GM12878 (cell line): ENCODE results near the gene FAR2. TPM values are rescaled to one million over a fixed set of nuclear protein-coding genes. Genes with fewer than 3 reads are reported as not detected.

Experiments used
- ATAC-seq: fragments of 200-7000 bp; cut with Tn5 transposase; 3 replicates; pipeline ENCODE4 v1.9.1; 2020; ENCODE audit warnings: mild to moderate bottlenecking, moderate library complexity
- BruUV-seq: library from RNA; stranded (reverse); fragments of 400-500 nt; replicated peaks from 2 replicates; lab custom pipeline; 2021; lab: Mats Ljungman, UMichigan
- CTCF ChIA-PET: fragments of 300-600 bp; sonication (Branson Sonifier 250); formaldehyde crosslinking; extraction: SDS; loops from one replicate; lab custom pipeline; 2021; ENCODE audit warnings: inconsistent platforms; lab: Yijun Ruan, JAX
- POLR2A ChIA-PET: fragments of 350-600 bp; formaldehyde crosslinking; extraction: SDS; loops from one replicate; lab custom pipeline; 2021; ENCODE audit warnings: inconsistent platforms; lab: Charles Lee
- RAD21 ChIA-PET: fragments of 300-600 bp; sonication (Branson Sonifier 250); formaldehyde crosslinking; loops from one replicate; lab custom pipeline; 2023; ENCODE audit warnings: antibody characterized with exemption; ENCODE audit not compliant: unreplicated experiment; lab: Charles Lee
- SMC1A ChIA-PET: fragments of 300-600 bp; sonication (Branson Sonifier 250); formaldehyde crosslinking; loops from one replicate; lab custom pipeline; 2023; ENCODE audit not compliant: unreplicated experiment, uncharacterized antibody; lab: Charles Lee
- DNase-seq: peaks from one replicate; pipeline ENCODE4 v3.0.0-alpha.2; 2011; ENCODE audit warnings: low read depth, low spot score
- FAIRE-seq: peaks from 3 replicates; lab custom pipeline; 2011; peaks lifted over from hg19 to GRCh38; lab: Jason Lieb, UNC
- H2AFZ ChIP-seq: 2 replicates; pipeline ENCODE4 v1.6.0; 2011; ENCODE audit warnings: low read depth, low read length, control low read depth; ENCODE audit not compliant: control insufficient read depth
- H3K27ac ChIP-seq: 2 replicates; pipeline ENCODE4 v1.5.1; 2011; ENCODE audit warnings: control low read depth; ENCODE audit not compliant: control insufficient read depth, insufficient read depth
- H3K27me3 ChIP-seq, 2 experiments: replicated peaks in 1 of 2; 2 replicates each; pipeline versions ENCODE4 v1.6.0 to v1.6.1; 2011; ENCODE audit warnings: low read length in 1 of 2; ENCODE audit not compliant: control insufficient read depth in 2 of 2, insufficient read depth in 2 of 2
- H3K36me3 ChIP-seq, 2 experiments: 2 replicates each; pipeline ENCODE4 v1.5.1; 2011; ENCODE audit warnings: low read length in 1 of 2; ENCODE audit not compliant: control insufficient read depth in 2 of 2, insufficient read depth in 2 of 2
- H3K4me1 ChIP-seq: 2 replicates; pipeline ENCODE4 v1.6.1; 2011; ENCODE audit warnings: mild to moderate bottlenecking, low read length, moderate library complexity, mixed read lengths; ENCODE audit not compliant: control insufficient read depth, insufficient read depth
- H3K4me2 ChIP-seq: 2 replicates; pipeline ENCODE4 v1.6.0; 2011; ENCODE audit warnings: control low read depth; ENCODE audit not compliant: control insufficient read depth, insufficient read depth
- H3K4me3 ChIP-seq: fragments of 200-600 bp; sonication (generic); 2 replicates; pipeline ENCODE4 v1.5.1; 2016
- H3K79me2 ChIP-seq: 2 replicates; pipeline ENCODE4 v1.6.0; 2011; ENCODE audit warnings: low read length; ENCODE audit not compliant: control insufficient read depth, insufficient read depth
- H3K9ac ChIP-seq: 2 replicates; pipeline ENCODE4 v1.8.0; 2011; ENCODE audit warnings: low read length, control low read depth, mixed read lengths; ENCODE audit not compliant: control insufficient read depth, insufficient read depth
- H3K9me3 ChIP-seq: replicated peaks from 3 replicates; pipeline ENCODE4 v1.5.1; 2011; ENCODE audit warnings: mild to moderate bottlenecking, low read length; ENCODE audit not compliant: control insufficient read depth, insufficient read depth
- H4K20me1 ChIP-seq: 2 replicates; pipeline ENCODE4 v1.6.0; 2011; ENCODE audit not compliant: control insufficient read depth, insufficient read depth
- BHLHE40 ChIP-seq, 2 experiments: fragments of 450-650 bp in 1 of 2; IDR thresholded peaks; 2 replicates each; pipeline ENCODE4 v1.6.1; 2011 to 2017; ENCODE audit warnings: low read depth in 2 of 2, borderline replicate concordance in 1 of 2, improper control_type of control experiment in 1 of 2, low read length in 1 of 2, mild to moderate bottlenecking in 1 of 2
- HDAC2 ChIP-seq: fragments of 200-600 bp; sonication (generic); IDR thresholded peaks from 2 replicates; pipeline ENCODE4 v1.6.1; 2017
- JUNB ChIP-seq: IDR thresholded peaks from 2 replicates; pipeline ENCODE4 v1.6.1; 2016; ENCODE audit warnings: antibody characterized with exemption, mild to moderate bottlenecking
- NKRF ChIP-seq: fragments of 450-650 bp; conservative IDR thresholded peaks from 2 replicates; pipeline ENCODE4 v1.6.1; 2017; ENCODE audit warnings: mild to moderate bottlenecking, moderate library complexity
- POLR2AphosphoS2 ChIP-seq: IDR thresholded peaks from 2 replicates; pipeline ENCODE4 v1.6.1; 2011; ENCODE audit warnings: low read depth, mild to moderate bottlenecking, low read length, improper control_type of control experiment, moderate library complexity
- RELA ChIP-seq: fragments of 450-650 bp; IDR thresholded peaks from 2 replicates; pipeline ENCODE4 v1.8.0; 2014; ENCODE audit warnings: borderline replicate concordance; ENCODE audit not compliant: partially characterized antibody
- ZNF274 ChIP-seq: IDR thresholded peaks from one replicate; pipeline ENCODE4 v1.8.0; 2011; ENCODE audit not compliant: insufficient read length, insufficient read depth
- ZNF384 ChIP-seq: IDR thresholded peaks from 2 replicates; pipeline ENCODE4 v1.6.1; 2012; ENCODE audit warnings: low read depth, mild to moderate bottlenecking, low read length, improper control_type of control experiment, borderline replicate concordance
- ZSCAN29 ChIP-seq: fragments of 450-650 bp; IDR thresholded peaks from 2 replicates; pipeline ENCODE4 v1.6.1; 2017; ENCODE audit warnings: mild to moderate bottlenecking, moderate library complexity
- WGBS: methylation state at CpG from one replicate; pipeline ENCODE4 v1.1.6; 2016; ENCODE audit warnings: low lambda C conversion rate; ENCODE audit not compliant: insufficient replicate concordance, insufficient coverage; ENCODE audit errors: missing lambda C conversion rate; 5-methylcytosine and 5-hydroxymethylcytosine counted together
- in situ Hi-C: fragments of 300-500 bp; cut with MboI; formaldehyde crosslinking; loops from 9 replicates; pipeline ENCODE4 v1.14.3; 2018; ENCODE audit warnings: mixed read lengths
- intact Hi-C: fragments of 100-400 bp; cut with micrococcal nuclease; formaldehyde crosslinking; loops from one replicate; pipeline ENCODE4 v1.14.2; 2022; ENCODE audit not compliant: unreplicated experiment
- polyA plus RNA-seq, 11 experiments: library from polyadenylated mRNA; depleted of rRNA in 4 of 11; unstranded in 6 of 11; stranded (reverse) in 5 of 11; fragments of >200 nt; fragmentation: Nextera tagmentation in 4 of 11; fragmentation: Illumina TruSeq in 1 of 11; extraction: Ambion mirVana in 4 of 11; extraction: Trizol in 1 of 11; gene quantifications; 1 replicate in 1 of 11; 2 replicates in 10 of 11; pipeline versions ENCODE4 v1.2.1 to v1.2.3, GENCODE V29; 2011 to 2016; ENCODE audit warnings: inconsistent platforms in 2 of 11, missing spikeins in 2 of 11, low read depth in 1 of 11
- total RNA-seq, 4 experiments: library from RNA; depleted of rRNA in 3 of 4; stranded (reverse); fragments of >200 nt in 3 of 4; fragmentation: Illumina TruSeq in 1 of 4; extraction: Trizol in 1 of 4; gene quantifications; 2 replicates each; pipeline versions ENCODE4 v1.2.1 to v1.2.3, GENCODE V29; 2013 to 2021
- TF ChIP-seq, protein P1 (sequence below): IDR thresholded peaks from 2 replicates; pipeline ENCODE4 v1.6.1; 2012; ENCODE audit warnings: low read length, inconsistent platforms

Gene FAR2
- total and polyA plus RNA-seq, 10 of the 15 experiments (the other 5 are each of a cell fraction or from before 2014, with no cell fraction given), result 0.50 to 1.1 (median 0.65) TPM

DNA sequence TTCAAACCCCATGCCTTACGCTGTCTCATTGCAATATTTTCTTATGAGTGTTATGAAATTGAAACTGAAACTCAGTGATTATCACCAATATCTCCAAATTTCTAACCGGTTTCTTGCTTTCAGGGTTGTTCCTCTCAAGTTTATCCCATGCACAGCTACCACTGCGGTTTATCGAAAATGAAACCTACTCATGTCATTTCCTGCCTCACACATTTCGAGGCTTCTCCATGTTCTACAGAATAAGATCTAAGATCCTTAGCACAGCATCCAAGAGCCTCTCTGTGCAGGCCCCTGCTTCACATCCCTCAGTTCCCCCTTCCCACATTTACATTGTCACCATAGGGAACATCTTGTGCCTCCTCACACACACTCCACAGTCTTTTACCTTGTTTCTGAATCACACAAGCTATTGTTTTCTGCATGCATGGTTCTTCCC is 45.5 kb upstream of the FAR2 start (continued):
- TF ChIP-seq NKRF, result peak; percentile 20; the same call in 1 of the 2 replicates
- no peak for TF ChIP-seq HDAC2
- no peak for TF ChIP-seq POLR2AphosphoS2
- TF ChIP-seq ZSCAN29, result 0 out of 2 replicates have a peak, but pooled peaks have one; percentile 38
- TF ChIP-seq, protein P1, sequence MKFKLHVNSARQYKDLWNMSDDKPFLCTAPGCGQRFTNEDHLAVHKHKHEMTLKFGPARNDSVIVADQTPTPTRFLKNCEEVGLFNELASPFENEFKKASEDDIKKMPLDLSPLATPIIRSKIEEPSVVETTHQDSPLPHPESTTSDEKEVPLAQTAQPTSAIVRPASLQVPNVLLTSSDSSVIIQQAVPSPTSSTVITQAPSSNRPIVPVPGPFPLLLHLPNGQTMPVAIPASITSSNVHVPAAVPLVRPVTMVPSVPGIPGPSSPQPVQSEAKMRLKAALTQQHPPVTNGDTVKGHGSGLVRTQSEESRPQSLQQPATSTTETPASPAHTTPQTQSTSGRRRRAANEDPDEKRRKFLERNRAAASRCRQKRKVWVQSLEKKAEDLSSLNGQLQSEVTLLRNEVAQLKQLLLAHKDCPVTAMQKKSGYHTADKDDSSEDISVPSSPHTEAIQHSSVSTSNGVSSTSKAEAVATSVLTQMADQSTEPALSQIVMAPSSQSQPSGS, result peak; percentile 78
- TF ChIP-seq JUNB, result peak; percentile 75
- no peak for TF ChIP-seq RELA

DNA sequence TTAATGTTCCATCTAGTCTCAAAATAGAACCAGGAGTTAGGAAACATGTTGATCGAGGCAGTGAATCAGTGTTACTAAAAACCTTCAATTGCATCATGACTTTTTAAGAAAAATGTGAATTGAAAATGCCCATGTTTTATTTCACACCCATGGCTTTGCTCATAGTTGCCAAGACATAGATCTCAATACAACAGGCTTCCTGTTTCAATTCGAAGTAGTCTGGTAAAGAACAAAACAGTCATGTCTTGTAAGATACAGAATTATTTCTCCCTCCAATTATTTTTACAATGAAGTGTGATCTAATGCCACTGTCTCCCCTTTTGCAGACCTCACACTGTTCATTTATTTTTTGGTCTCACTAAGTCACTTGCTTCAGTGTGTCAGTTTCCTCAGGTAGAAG is 44.6 kb upstream of the FAR2 start:
- no peak for TF ChIP-seq BHLHE40 (IDR thresholded peaks at IDR 0.05; ENCODE audit: borderline replicate concordance in 1 of 2, low read depth in 2 of 2, low read length in 1 of 2)
- TF ChIP-seq ZNF274, result no peak
- TF ChIP-seq ZNF384, result no peak
- Histone ChIP-seq H4K20me1 (no peaks in the 10 kb centered on the region), H3K27ac (no peak overlapping the region), H3K4me1 (peaks cover 14% of the 10 kb centered on the region), H3K4me3 (no peak overlapping the region), H3K79me2 (no peaks in the 10 kb centered on the region), H3K9me3 (no peaks in the 10 kb centered on the region; the same call in 1 of the 3 replicates), H3K27me3 (no peaks in the 10 kb centered on the region), H2AFZ (no peak overlapping the region), H3K9ac (no peak overlapping the region), H3K4me2 (no peak overlapping the region), H3K36me3 (no peaks in the 10 kb centered on the region)
- ChIA-PET CTCF (interaction anchor here (0.8 kb wide), 1 partner anchor 213 kb away, joined by 7 read pairs; no protein-coding TSS in a partner anchor), SMC1A (interaction anchor here (1.2 kb wide), 2 partner anchors 61 to 140 kb away, joined by 3 read pairs; no protein-coding TSS in a partner anchor), POLR2A (no interaction called here), RAD21 (interaction anchor here (2.0 kb wide), 1 partner anchor 138 kb away, joined by 7 read pairs; no protein-coding TSS in a partner anchor)
- 42% methylated on average over 2 of the region's 2 CpGs for WGBS
- intact Hi-C loops (no loop called here), in situ Hi-C loops (no loop called here)
- ATAC-seq, result no peak
- BruUV-seq, result no TSS peak
- FAIRE-seq, result no peak
- no peak for DNase-seq
